ENCODE measurements around the gene PSME3.

PSME3 gene

GRCh38 chr17:42830971-42831370 lies 2.2 kb upstream of the PSME3 start:
- TF ChIP-seq CTCF (IDR thresholded peaks at IDR 0.05; ENCODE audit: borderline replicate concordance, control extremely low read depth, extremely low read depth, insufficient read depth, missing control alignments), result no peak
- in situ Hi-C loops (cut with MboI; ENCODE audit: low sequenced_read_pairs, unreplicated experiment), result no loop called here

GRCh38 chr17:42832213-42832933 lies 824 bp upstream of the PSME3 start:
- in situ Hi-C loops (cut with MboI; ENCODE audit: low sequenced_read_pairs, unreplicated experiment), result no loop called here
- no peak for TF ChIP-seq CTCF (IDR thresholded peaks at IDR 0.05; ENCODE audit: borderline replicate concordance, control extremely low read depth, extremely low read depth, insufficient read depth, missing control alignments)
- no peak for DNase-seq (ENCODE audit: low spot score)

More at GRCh38 chr17:42830971-42831370, 2.2 kb upstream of the PSME3 start:
- no peak for DNase-seq (ENCODE audit: low spot score)

GRCh38 chr17:42833767-42834422 lies 698 bp downstream of the PSME3 start:
- DNase-seq (ENCODE audit: low spot score), result no peak
- TF ChIP-seq CTCF (IDR thresholded peaks at IDR 0.05; ENCODE audit: borderline replicate concordance, control extremely low read depth, extremely low read depth, insufficient read depth, missing control alignments), result no peak
- in situ Hi-C loops (cut with MboI; ENCODE audit: low sequenced_read_pairs, unreplicated experiment), result no loop called here

GRCh38 chr17:42835732-42836131 lies 2.5 kb downstream of the PSME3 start:
- TF ChIP-seq CTCF (IDR thresholded peaks at IDR 0.05; ENCODE audit: borderline replicate concordance, control extremely low read depth, extremely low read depth, insufficient read depth, missing control alignments), result no peak
- in situ Hi-C loops (cut with MboI; ENCODE audit: low sequenced_read_pairs, unreplicated experiment), result no loop called here
- DNase-seq (ENCODE audit: low spot score), result no peak

- no peak for DNase-seq (ENCODE audit: low spot score)
- TF ChIP-seq CTCF (IDR thresholded peaks at IDR 0.05; ENCODE audit: borderline replicate concordance, control extremely low read depth, extremely low read depth, insufficient read depth, missing control alignments), result no peak
- in situ Hi-C loops (cut with MboI; ENCODE audit: low sequenced_read_pairs, unreplicated experiment), result no loop called here
Measured at GRCh38 chr17:42841975-42842685, 8.9 kb downstream of the PSME3 start.

- TF ChIP-seq CTCF (IDR thresholded peaks at IDR 0.05; ENCODE audit: borderline replicate concordance, control extremely low read depth, extremely low read depth, insufficient read depth, missing control alignments), result peak; percentile 54
- peak; percentile 53 for DNase-seq (ENCODE audit: low spot score)
- in situ Hi-C loops (cut with MboI; ENCODE audit: low sequenced_read_pairs, unreplicated experiment), result no loop called here
Measured at GRCh38 chr17:42843358-42843934, 10.2 kb downstream of the PSME3 start.

All from GM13976 (cell line).